ENCODE measurements around the gene MEF2B. TPM values are rescaled to one million over a fixed set of nuclear protein-coding genes. Genes with fewer than 3 reads are reported as not detected.
"Not testable (repeated sequence)": the region's sequence is repeated elsewhere in the genome, so short reads cannot be mapped to it uniquely, and the experiment has no call there.

Gene MEF2B
- total RNA-seq, 1 experiment from 2014 or later: 395 TPM

DNA sequence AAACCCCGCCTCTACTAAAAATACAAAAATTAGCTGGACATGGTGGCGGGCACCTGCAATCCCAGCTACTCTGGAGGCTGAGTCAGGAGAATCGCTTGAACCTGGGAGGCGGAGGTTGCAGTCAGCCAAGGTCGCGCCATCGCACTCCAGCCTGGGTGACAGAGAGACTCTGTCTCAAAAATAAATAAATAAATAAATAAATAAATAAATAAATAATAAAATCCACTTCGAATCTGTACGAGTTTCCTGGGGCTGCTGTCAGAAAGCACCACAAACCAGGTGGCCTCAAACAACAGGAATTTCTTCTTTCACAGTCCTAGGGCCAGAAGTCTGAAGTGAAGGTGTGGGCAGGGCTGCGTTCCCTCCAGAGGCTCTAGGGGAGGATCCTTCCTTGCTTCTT, 67.5 kb downstream of the MEF2B start:
- H3K9me2 ChIP-seq (replicated peaks; ENCODE audit: insufficient read depth, low read length); H3K36me3 ChIP-seq (ENCODE audit: insufficient read depth, low read length); H2AFZ ChIP-seq (ENCODE audit: low read length); H3K9me3 ChIP-seq (ENCODE audit: low read length); H3K27ac ChIP-seq (ENCODE audit: low read length); H3K27me3 ChIP-seq (ENCODE audit: low read length); H3K79me2 ChIP-seq (ENCODE audit: low read length); H3K4me2 ChIP-seq (ENCODE audit: low read depth, low read length, poor library complexity, severe bottlenecking); H3K9ac ChIP-seq (ENCODE audit: low read length); DNase-seq; H4K20me1 ChIP-seq (ENCODE audit: insufficient read depth, low read depth, low read length); H3K4me3 ChIP-seq (ENCODE audit: low read length): not testable (repeated sequence)
- H3K4me1 ChIP-seq (ENCODE audit: low read length): peaks cover 15% of the 10 kb centered on the region

GRCh38 chr19:19101540-19101939, 68.5 kb downstream of the MEF2B start:
- Histone ChIP-seq H3K27me3 (ENCODE audit: low read length) (no peaks in the 10 kb centered on the region), H3K4me3 (ENCODE audit: low read length) (no peak overlapping the region), H3K36me3 (ENCODE audit: insufficient read depth, low read length) (no peaks in the 10 kb centered on the region), H3K9me2 (replicated peaks; ENCODE audit: insufficient read depth, low read length) (no peaks in the 10 kb centered on the region), H3K9me3 (ENCODE audit: low read length) (no peaks in the 10 kb centered on the region), H3K4me1 (ENCODE audit: low read length) (peaks cover 15% of the 10 kb centered on the region), H4K20me1 (ENCODE audit: insufficient read depth, low read depth, low read length) (no peaks in the 10 kb centered on the region), H3K79me2 (ENCODE audit: low read length) (no peaks in the 10 kb centered on the region), H2AFZ (ENCODE audit: low read length) (no peak overlapping the region), H3K27ac (ENCODE audit: low read length) (no peak overlapping the region), H3K9ac (ENCODE audit: low read length) (no peak overlapping the region), H3K4me2 (ENCODE audit: low read depth, low read length, poor library complexity, severe bottlenecking) (no peak overlapping the region)
- DNase-seq: no peak

- no peak for DNase-seq
- Histone ChIP-seq H4K20me1 (ENCODE audit: insufficient read depth, low read depth, low read length) (no peaks in the 10 kb centered on the region), H3K36me3 (ENCODE audit: insufficient read depth, low read length) (no peaks in the 10 kb centered on the region), H3K4me2 (ENCODE audit: low read depth, low read length, poor library complexity, severe bottlenecking) (no peak overlapping the region), H3K79me2 (ENCODE audit: low read length) (no peaks in the 10 kb centered on the region), H3K9me2 (replicated peaks; ENCODE audit: insufficient read depth, low read length) (no peaks in the 10 kb centered on the region), H3K4me1 (ENCODE audit: low read length) (no peaks in the 10 kb centered on the region), H3K27me3 (ENCODE audit: low read length) (no peaks in the 10 kb centered on the region), H3K9ac (ENCODE audit: low read length) (no peak overlapping the region), H2AFZ (ENCODE audit: low read length) (no peak overlapping the region), H3K4me3 (ENCODE audit: low read length) (no peak overlapping the region), H3K9me3 (ENCODE audit: low read length) (no peaks in the 10 kb centered on the region), H3K27ac (ENCODE audit: low read length) (no peak overlapping the region)
Measured at GRCh38 chr19:19098703-19099632, 71.1 kb downstream of the MEF2B start.

- Histone ChIP-seq H3K4me1 (ENCODE audit: low read length) (no peaks in the 10 kb centered on the region), H3K9me2 (replicated peaks; ENCODE audit: insufficient read depth, low read length) (no peaks in the 10 kb centered on the region), H2AFZ (ENCODE audit: low read length) (no peak overlapping the region), H3K9me3 (ENCODE audit: low read length) (no peaks in the 10 kb centered on the region), H3K27ac (ENCODE audit: low read length) (no peak overlapping the region), H3K4me3 (ENCODE audit: low read length) (no peak overlapping the region), H3K27me3 (ENCODE audit: low read length) (no peaks in the 10 kb centered on the region), H4K20me1 (ENCODE audit: insufficient read depth, low read depth, low read length) (no peaks in the 10 kb centered on the region), H3K4me2 (ENCODE audit: low read depth, low read length, poor library complexity, severe bottlenecking) (no peak overlapping the region), H3K36me3 (ENCODE audit: insufficient read depth, low read length) (no peaks in the 10 kb centered on the region), H3K79me2 (ENCODE audit: low read length) (no peaks in the 10 kb centered on the region), H3K9ac (ENCODE audit: low read length) (no peak overlapping the region)
- DNase-seq: no peak
Measured at GRCh38 chr19:19098084-19098702, 71.9 kb downstream of the MEF2B start.

GRCh38 chr19:19096641-19097627, 73.1 kb downstream of the MEF2B start:
- Histone ChIP-seq H3K27me3 (ENCODE audit: low read length) (no peaks in the 10 kb centered on the region), H3K9me3 (ENCODE audit: low read length) (no peaks in the 10 kb centered on the region), H3K4me1 (ENCODE audit: low read length) (no peaks in the 10 kb centered on the region), H3K79me2 (ENCODE audit: low read length) (no peaks in the 10 kb centered on the region), H3K4me2 (ENCODE audit: low read depth, low read length, poor library complexity, severe bottlenecking) (no peak overlapping the region), H2AFZ (ENCODE audit: low read length) (no peak overlapping the region), H4K20me1 (ENCODE audit: insufficient read depth, low read depth, low read length) (no peaks in the 10 kb centered on the region), H3K4me3 (ENCODE audit: low read length) (no peak overlapping the region), H3K27ac (ENCODE audit: low read length) (no peak overlapping the region), H3K36me3 (ENCODE audit: insufficient read depth, low read length) (no peaks in the 10 kb centered on the region), H3K9me2 (replicated peaks; ENCODE audit: insufficient read depth, low read length) (no peaks in the 10 kb centered on the region), H3K9ac (ENCODE audit: low read length) (no peak overlapping the region)
- no peak for DNase-seq

GRCh38 chr19:19095691-19096090, 74.4 kb downstream of the MEF2B start:
- no peaks in the 10 kb centered on the region for H3K9me3 ChIP-seq (ENCODE audit: low read length)
- no peak overlapping the region for H3K27ac ChIP-seq (ENCODE audit: low read length)
- H3K36me3 ChIP-seq (ENCODE audit: insufficient read depth, low read length): no peaks in the 10 kb centered on the region
- no peak for DNase-seq
- no peaks in the 10 kb centered on the region for H3K9me2 ChIP-seq (replicated peaks; ENCODE audit: insufficient read depth, low read length)
- H3K4me2 ChIP-seq (ENCODE audit: low read depth, low read length, poor library complexity, severe bottlenecking): no peak overlapping the region
- H3K9ac ChIP-seq (ENCODE audit: low read length): no peak overlapping the region
- no peaks in the 10 kb centered on the region for H3K4me1 ChIP-seq (ENCODE audit: low read length)
- no peaks in the 10 kb centered on the region for H4K20me1 ChIP-seq (ENCODE audit: insufficient read depth, low read depth, low read length)
- H3K27me3 ChIP-seq (ENCODE audit: low read length): no peaks in the 10 kb centered on the region
- no peak overlapping the region for H2AFZ ChIP-seq (ENCODE audit: low read length)
- H3K79me2 ChIP-seq (ENCODE audit: low read length): no peaks in the 10 kb centered on the region
- H3K4me3 ChIP-seq (ENCODE audit: low read length): no peak overlapping the region

All from Karpas-422 (cell line).